GM23338 (cell line): ENCODE data around the gene AKT2.

Source experiments
- EZH2 ChIP-seq: fragments of 200-600 bp; sonication (generic); IDR thresholded peaks from one replicate; pipeline ENCODE4 v1.8.0; 2017; ENCODE audit warnings: antibody characterized with exemption, mild to moderate bottlenecking, low read depth; ENCODE audit not compliant: unreplicated experiment
- EZH2phosphoT487 ChIP-seq: fragments of 200-600 bp; sonication (generic); IDR thresholded peaks from one replicate; pipeline ENCODE4 v1.8.1; 2018; ENCODE audit warnings: antibody characterized with exemption; ENCODE audit not compliant: unreplicated experiment
- POLR2AphosphoS5 ChIP-seq: IDR thresholded peaks from 2 replicates; pipeline ENCODE4 v1.6.1; 2016; ENCODE audit warnings: antibody characterized with exemption, low read depth
- TF ChIP-seq, protein P1 (sequence below), 2 experiments: fragments of 200-600 bp in 1 of 2; sonication (generic) in 1 of 2; conservative IDR thresholded peaks; 2 replicates each; pipeline versions ENCODE4 v1.5.1 to v1.6.1; 2016 to 2017; ENCODE audit warnings: antibody characterized with exemption in 2 of 2, low read depth in 2 of 2, mild to moderate bottlenecking in 2 of 2, moderate library complexity in 1 of 2

- TF ChIP-seq EZH2phosphoT487, result no peak
- TF ChIP-seq EZH2, result no peak
- TF ChIP-seq, protein P1, sequence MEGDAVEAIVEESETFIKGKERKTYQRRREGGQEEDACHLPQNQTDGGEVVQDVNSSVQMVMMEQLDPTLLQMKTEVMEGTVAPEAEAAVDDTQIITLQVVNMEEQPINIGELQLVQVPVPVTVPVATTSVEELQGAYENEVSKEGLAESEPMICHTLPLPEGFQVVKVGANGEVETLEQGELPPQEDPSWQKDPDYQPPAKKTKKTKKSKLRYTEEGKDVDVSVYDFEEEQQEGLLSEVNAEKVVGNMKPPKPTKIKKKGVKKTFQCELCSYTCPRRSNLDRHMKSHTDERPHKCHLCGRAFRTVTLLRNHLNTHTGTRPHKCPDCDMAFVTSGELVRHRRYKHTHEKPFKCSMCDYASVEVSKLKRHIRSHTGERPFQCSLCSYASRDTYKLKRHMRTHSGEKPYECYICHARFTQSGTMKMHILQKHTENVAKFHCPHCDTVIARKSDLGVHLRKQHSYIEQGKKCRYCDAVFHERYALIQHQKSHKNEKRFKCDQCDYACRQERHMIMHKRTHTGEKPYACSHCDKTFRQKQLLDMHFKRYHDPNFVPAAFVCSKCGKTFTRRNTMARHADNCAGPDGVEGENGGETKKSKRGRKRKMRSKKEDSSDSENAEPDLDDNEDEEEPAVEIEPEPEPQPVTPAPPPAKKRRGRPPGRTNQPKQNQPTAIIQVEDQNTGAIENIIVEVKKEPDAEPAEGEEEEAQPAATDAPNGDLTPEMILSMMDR (conservative IDR thresholded peaks at IDR 0.05; ENCODE audit: low read depth in 2 of 2), result no peak
- TF ChIP-seq POLR2AphosphoS5, result no peak
Measured at GRCh38 chr19:40245506-40246128, 39.5 kb downstream of the AKT2 start.
